ENCODE data around the gene C22orf39.

DNA sequence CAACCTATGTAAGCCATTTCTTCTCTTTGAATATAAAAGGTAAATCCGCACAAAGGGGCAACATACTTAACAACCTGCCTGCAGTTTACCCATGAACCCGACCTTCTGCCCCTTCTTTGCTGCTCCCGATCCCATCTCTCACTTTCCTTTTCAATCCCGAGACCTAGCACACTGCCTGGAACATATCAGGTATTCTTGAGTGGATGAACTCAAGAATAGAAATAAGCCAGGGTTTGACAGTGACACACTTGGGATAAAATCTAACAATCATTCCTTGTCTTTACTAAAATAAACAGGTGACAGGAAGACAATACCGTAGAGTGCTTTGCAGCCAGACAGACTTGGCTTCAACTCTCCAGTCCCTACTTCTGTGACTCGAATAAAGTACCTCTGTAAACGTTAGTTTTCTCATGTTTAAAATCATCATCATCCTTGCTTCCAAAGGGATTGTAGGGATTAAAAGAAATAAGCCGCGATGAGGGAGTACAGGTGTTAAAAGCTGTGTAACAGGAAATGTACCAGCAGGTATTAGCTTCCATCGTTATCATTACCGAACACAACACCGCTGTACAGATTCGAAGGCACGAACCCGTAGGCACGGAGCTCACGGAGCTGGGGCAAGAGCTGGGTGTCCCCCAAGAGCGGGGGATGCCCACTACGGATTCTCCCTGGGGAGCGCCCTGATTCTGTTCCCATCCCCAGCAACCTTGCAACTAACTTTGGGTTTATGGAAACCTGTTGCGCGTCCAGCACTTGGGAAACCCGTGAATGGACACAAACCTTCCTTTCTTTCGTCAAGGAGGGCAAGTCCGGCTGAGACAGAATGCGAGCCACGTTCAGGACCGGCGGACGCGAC is 30.8 kb upstream of the C22orf39 start:
- TF ChIP-seq, protein P1, sequence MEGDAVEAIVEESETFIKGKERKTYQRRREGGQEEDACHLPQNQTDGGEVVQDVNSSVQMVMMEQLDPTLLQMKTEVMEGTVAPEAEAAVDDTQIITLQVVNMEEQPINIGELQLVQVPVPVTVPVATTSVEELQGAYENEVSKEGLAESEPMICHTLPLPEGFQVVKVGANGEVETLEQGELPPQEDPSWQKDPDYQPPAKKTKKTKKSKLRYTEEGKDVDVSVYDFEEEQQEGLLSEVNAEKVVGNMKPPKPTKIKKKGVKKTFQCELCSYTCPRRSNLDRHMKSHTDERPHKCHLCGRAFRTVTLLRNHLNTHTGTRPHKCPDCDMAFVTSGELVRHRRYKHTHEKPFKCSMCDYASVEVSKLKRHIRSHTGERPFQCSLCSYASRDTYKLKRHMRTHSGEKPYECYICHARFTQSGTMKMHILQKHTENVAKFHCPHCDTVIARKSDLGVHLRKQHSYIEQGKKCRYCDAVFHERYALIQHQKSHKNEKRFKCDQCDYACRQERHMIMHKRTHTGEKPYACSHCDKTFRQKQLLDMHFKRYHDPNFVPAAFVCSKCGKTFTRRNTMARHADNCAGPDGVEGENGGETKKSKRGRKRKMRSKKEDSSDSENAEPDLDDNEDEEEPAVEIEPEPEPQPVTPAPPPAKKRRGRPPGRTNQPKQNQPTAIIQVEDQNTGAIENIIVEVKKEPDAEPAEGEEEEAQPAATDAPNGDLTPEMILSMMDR (IDR thresholded peaks at IDR 0.05), result no peak
- TF ChIP-seq POLR2A (IDR thresholded peaks at IDR 0.05), result no peak

All from Peyer's patch (tissue), 4 donors.